ENCODE results near the gene RIMBP3C.

Gene RIMBP3C

DNA sequence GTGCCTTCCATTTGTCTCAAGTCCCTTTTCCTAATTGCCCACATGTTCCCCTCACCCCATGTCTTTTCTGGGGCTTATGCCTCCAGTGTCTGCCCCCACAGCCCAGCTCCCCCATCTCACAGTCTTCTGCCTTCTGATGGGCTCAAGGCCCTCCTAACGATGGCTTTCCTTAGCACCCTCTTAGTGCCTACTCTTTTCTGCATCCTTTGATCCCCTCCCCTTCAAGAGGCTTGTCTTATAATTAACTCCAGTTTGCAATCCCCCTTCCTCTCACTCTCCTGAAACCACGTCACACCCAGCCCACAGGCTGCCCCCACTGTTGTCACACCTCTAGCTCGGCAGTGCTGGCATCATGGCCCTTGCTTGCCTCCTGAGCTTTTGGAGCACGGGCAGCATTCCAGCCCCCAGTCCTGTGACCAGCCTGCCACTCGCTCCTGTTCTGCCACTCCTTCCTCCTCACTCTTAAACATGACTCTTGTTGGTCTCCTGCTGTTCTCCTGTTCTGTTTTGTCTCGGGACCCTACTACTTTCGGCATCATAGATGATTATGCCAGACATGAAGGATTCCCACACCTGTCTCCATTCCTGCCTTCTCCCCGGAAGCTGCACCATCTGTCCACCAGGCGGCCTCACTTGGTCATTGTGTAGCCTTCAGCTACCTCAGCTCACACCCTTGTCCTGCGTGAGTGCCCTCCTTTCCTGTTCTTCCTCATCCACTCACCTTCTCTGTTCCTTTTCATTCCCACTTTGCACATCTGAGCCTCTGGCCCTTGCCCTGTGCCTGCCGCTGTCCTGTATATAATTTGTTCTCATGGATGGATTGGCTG lies 42.4 kb upstream of the RIMBP3C start:
- TF ChIP-seq FOXK2 (IDR thresholded peaks at IDR 0.05) (no peak), CTBP1 (IDR thresholded peaks at IDR 0.05; ENCODE audit: borderline replicate concordance) (no peak), NFRKB (IDR thresholded peaks at IDR 0.05) (no peak), L3MBTL2 (conservative IDR thresholded peaks at IDR 0.05) (no peak), FOXA1 (IDR thresholded peaks at IDR 0.05) (no peak), FOXM1 (IDR thresholded peaks at IDR 0.05; ENCODE audit: borderline replicate concordance) (no peak), ELF4 (IDR thresholded peaks at IDR 0.05) (no peak), ARNT (IDR thresholded peaks at IDR 0.05) (no peak), SP1 (IDR thresholded peaks at IDR 0.05) (no peak), SUZ12 (IDR thresholded peaks at IDR 0.05) (no peak), BHLHE40 (IDR thresholded peaks at IDR 0.05; ENCODE audit: borderline replicate concordance) (no peak), ZNF384 (IDR thresholded peaks at IDR 0.05) (no peak), TARDBP (IDR thresholded peaks at IDR 0.05) (no peak), LEF1 (IDR thresholded peaks at IDR 0.05; ENCODE audit: borderline replicate concordance) (no peak), HDGF (IDR thresholded peaks at IDR 0.05; ENCODE audit: borderline replicate concordance) (no peak)
- TF ChIP-seq, protein P1, sequence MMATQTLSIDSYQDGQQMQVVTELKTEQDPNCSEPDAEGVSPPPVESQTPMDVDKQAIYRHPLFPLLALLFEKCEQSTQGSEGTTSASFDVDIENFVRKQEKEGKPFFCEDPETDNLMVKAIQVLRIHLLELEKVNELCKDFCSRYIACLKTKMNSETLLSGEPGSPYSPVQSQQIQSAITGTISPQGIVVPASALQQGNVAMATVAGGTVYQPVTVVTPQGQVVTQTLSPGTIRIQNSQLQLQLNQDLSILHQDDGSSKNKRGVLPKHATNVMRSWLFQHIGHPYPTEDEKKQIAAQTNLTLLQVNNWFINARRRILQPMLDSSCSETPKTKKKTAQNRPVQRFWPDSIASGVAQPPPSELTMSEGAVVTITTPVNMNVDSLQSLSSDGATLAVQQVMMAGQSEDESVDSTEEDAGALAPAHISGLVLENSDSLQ (IDR thresholded peaks at IDR 0.05), result no peak

DNA sequence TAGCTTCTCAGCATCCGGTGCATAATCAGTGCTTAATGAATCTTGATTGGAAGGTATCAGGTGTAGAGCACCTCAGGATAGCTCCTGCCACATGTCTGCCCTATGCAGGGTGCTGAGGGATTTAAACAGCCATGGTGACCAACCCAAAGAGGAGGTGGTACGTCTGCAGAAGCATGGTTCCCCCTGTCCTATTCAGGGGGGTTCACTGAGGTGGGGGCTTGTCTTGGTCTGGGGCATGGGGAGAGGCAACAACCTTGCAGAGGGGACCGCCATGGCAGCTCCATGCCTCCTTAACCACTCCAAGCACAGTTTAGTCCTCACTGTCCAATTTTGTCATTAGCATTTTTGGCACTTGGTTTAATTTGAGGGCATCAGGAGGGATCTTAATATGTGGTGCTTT lies 41.2 kb upstream of the RIMBP3C start:
- no peak for DNase-seq (ENCODE audit: extremely low spot score)
- TF ChIP-seq FOXM1 (IDR thresholded peaks at IDR 0.05; ENCODE audit: borderline replicate concordance), result no peak
- TF ChIP-seq ELF4 (IDR thresholded peaks at IDR 0.05), result no peak
- TF ChIP-seq ZNF384 (IDR thresholded peaks at IDR 0.05), result no peak
- TF ChIP-seq SP1 (IDR thresholded peaks at IDR 0.05), result no peak
- TF ChIP-seq HDGF (IDR thresholded peaks at IDR 0.05; ENCODE audit: borderline replicate concordance), result no peak
- no peak for TF ChIP-seq CTBP1 (IDR thresholded peaks at IDR 0.05; ENCODE audit: borderline replicate concordance)
- TF ChIP-seq, protein P1 (IDR thresholded peaks at IDR 0.05), result no peak
- TF ChIP-seq L3MBTL2 (conservative IDR thresholded peaks at IDR 0.05), result no peak
- no peak for TF ChIP-seq TARDBP (IDR thresholded peaks at IDR 0.05)
- no peak for TF ChIP-seq FOXK2 (IDR thresholded peaks at IDR 0.05)
- TF ChIP-seq NFRKB (IDR thresholded peaks at IDR 0.05), result no peak
- no peak for TF ChIP-seq FOXA1 (IDR thresholded peaks at IDR 0.05)
- TF ChIP-seq ARNT (IDR thresholded peaks at IDR 0.05), result no peak
- TF ChIP-seq LEF1 (IDR thresholded peaks at IDR 0.05; ENCODE audit: borderline replicate concordance), result no peak
- no peak for TF ChIP-seq BHLHE40 (IDR thresholded peaks at IDR 0.05; ENCODE audit: borderline replicate concordance)
- TF ChIP-seq SUZ12 (IDR thresholded peaks at IDR 0.05), result no peak
- POLR2A ChIA-PET, result interaction anchor here (1.5 kb wide), 1 partner anchor 49 kb away, joined by 4 read pairs; the partner anchor contains the start of gene SDF2L1
- CTCF ChIA-PET, result interaction anchor here (0.6 to 2.2 kb wide), 5 partner anchors 18 to 54 kb away, joined by 3 to 9 read pairs (median 7); no protein-coding TSS in a partner anchor

More for the DNA sequence above, 42.4 kb upstream of the RIMBP3C start:
- DNase-seq (ENCODE audit: extremely low spot score), result peak; percentile 73
- ChIA-PET POLR2A (interaction anchor here (1.5 kb wide), 1 partner anchor 48 kb away, joined by 4 read pairs; the partner anchor contains the start of gene SDF2L1), CTCF (interaction anchor here (0.7 to 2.2 kb wide), 8 partner anchors 9 to 53 kb away, joined by 3 to 9 read pairs (median 4); no protein-coding TSS in a partner anchor)

DNA sequence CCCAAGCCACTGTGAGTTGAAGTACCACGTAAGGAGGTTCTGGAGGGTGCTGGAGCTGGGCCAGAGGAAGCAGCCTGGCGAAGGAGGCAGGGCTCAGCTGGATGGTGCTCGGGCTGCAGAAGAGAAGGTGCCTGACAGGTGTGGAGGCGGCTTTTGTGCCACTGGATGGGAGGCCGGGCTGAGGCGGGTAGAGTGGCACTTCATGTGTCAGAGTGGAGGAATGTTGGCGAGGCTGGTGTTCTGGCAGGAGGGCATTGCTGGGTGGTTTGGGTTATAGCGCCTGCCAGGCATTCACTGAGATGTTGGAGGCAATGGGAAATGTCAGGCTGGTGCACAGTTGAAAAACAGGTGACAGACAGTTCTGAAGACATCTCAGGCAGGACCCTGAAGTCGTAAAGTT lies 40.4 kb upstream of the RIMBP3C start:
- POLR2A ChIA-PET, result no interaction called here
- DNase-seq (ENCODE audit: extremely low spot score), result no peak
- CTCF ChIA-PET, result no interaction called here
- TF ChIP-seq ARNT (IDR thresholded peaks at IDR 0.05) (no peak), SP1 (IDR thresholded peaks at IDR 0.05) (no peak), BHLHE40 (IDR thresholded peaks at IDR 0.05; ENCODE audit: borderline replicate concordance) (no peak), L3MBTL2 (conservative IDR thresholded peaks at IDR 0.05) (no peak), FOXK2 (IDR thresholded peaks at IDR 0.05) (no peak), ELF4 (IDR thresholded peaks at IDR 0.05) (no peak), NFRKB (IDR thresholded peaks at IDR 0.05) (no peak), FOXM1 (IDR thresholded peaks at IDR 0.05; ENCODE audit: borderline replicate concordance) (no peak)
- TF ChIP-seq, protein P1 (IDR thresholded peaks at IDR 0.05), result no peak

- CTCF ChIA-PET, result no interaction called here
Observed at GRCh38 chr22:21590809-21591641, 39.8 kb upstream of the RIMBP3C start.

GRCh38 chr22:21589396-21589795 lies 38.1 kb upstream of the RIMBP3C start:
- ChIA-PET CTCF (interaction anchor here (0.6 kb wide), 1 partner anchor 140 kb away, joined by 3 read pairs; no protein-coding TSS in a partner anchor), POLR2A (interaction anchor here (1.1 kb wide), 1 partner anchor 40 kb away, joined by 3 read pairs; no protein-coding TSS in a partner anchor)
- no peak for DNase-seq (ENCODE audit: extremely low spot score)
- no peak for TF ChIP-seq SP1 (IDR thresholded peaks at IDR 0.05)
- TF ChIP-seq FOXK2 (IDR thresholded peaks at IDR 0.05), result no peak
- no peak for TF ChIP-seq BHLHE40 (IDR thresholded peaks at IDR 0.05; ENCODE audit: borderline replicate concordance)
- no peak for TF ChIP-seq L3MBTL2 (conservative IDR thresholded peaks at IDR 0.05)
- TF ChIP-seq FOXA1 (IDR thresholded peaks at IDR 0.05), result no peak
- no peak for TF ChIP-seq NFRKB (IDR thresholded peaks at IDR 0.05)
- TF ChIP-seq SUZ12 (IDR thresholded peaks at IDR 0.05), result no peak
- no peak for TF ChIP-seq LEF1 (IDR thresholded peaks at IDR 0.05; ENCODE audit: borderline replicate concordance)
- no peak for TF ChIP-seq ZNF384 (IDR thresholded peaks at IDR 0.05)
- TF ChIP-seq TARDBP (IDR thresholded peaks at IDR 0.05), result no peak
- TF ChIP-seq, protein P1 (IDR thresholded peaks at IDR 0.05), result no peak
- no peak for TF ChIP-seq ELF4 (IDR thresholded peaks at IDR 0.05)
- TF ChIP-seq CTBP1 (IDR thresholded peaks at IDR 0.05; ENCODE audit: borderline replicate concordance), result no peak
- TF ChIP-seq HDGF (IDR thresholded peaks at IDR 0.05; ENCODE audit: borderline replicate concordance), result no peak
- no peak for TF ChIP-seq FOXM1 (IDR thresholded peaks at IDR 0.05; ENCODE audit: borderline replicate concordance)
- no peak for TF ChIP-seq ARNT (IDR thresholded peaks at IDR 0.05)

More at GRCh38 chr22:21590809-21591641, 39.8 kb upstream of the RIMBP3C start:
- no peak for DNase-seq (ENCODE audit: extremely low spot score)
- POLR2A ChIA-PET, result no interaction called here
- TF ChIP-seq ZNF384 (IDR thresholded peaks at IDR 0.05) (no peak), CTBP1 (IDR thresholded peaks at IDR 0.05; ENCODE audit: borderline replicate concordance) (no peak), FOXM1 (IDR thresholded peaks at IDR 0.05; ENCODE audit: borderline replicate concordance) (no peak), TARDBP (IDR thresholded peaks at IDR 0.05) (no peak), HDGF (IDR thresholded peaks at IDR 0.05; ENCODE audit: borderline replicate concordance) (no peak)

All from HEK293T (cell line).